ENCODE results near the gene KCNJ13.

KCNJ13 gene

GRCh38 chr2:232779465-232779864 is 3.1 kb upstream of the KCNJ13 start:
- peaks cover 0 to 13% (median 0%) of the 10 kb centered on the region in 10 experiments; a peak in 5 of 20 replicates for H3K4me1 ChIP-seq

GRCh38 chr2:232777276-232777675 is 911 bp upstream of the KCNJ13 start:
- H3K4me2 ChIP-seq: no peak overlapping the region
- no peaks in the 10 kb centered on the region for H3K27me3 ChIP-seq
- H4K20me1 ChIP-seq: no peaks in the 10 kb centered on the region; a peak in 3 of 22 replicates
- H3K4me3 ChIP-seq: no peak overlapping the region
- H3K9ac ChIP-seq: no peak overlapping the region
- peaks cover 18 to 74% (median 47%) of the 10 kb centered on the region in 11 experiments; a peak in 21 of 22 replicates for H3K36me3 ChIP-seq
- no peak for TF ChIP-seq Cebpa-rat (IDR thresholded peaks at IDR 0.05)
- no peak overlapping the region for H3K27ac ChIP-seq
- H3K4me1 ChIP-seq: peaks cover 5 to 10% (median 6%) of the 10 kb centered on the region in 10 experiments; a peak in 18 of 20 replicates
- no peaks in the 10 kb centered on the region for H3K9me3 ChIP-seq (replicated peaks in 1 of 11)

More at GRCh38 chr2:232779465-232779864, 3.1 kb upstream of the KCNJ13 start:
- TF ChIP-seq Cebpa-rat (IDR thresholded peaks at IDR 0.05): no peak
- H3K4me2 ChIP-seq: no peak overlapping the region
- no peak overlapping the region for H3K27ac ChIP-seq
- peaks cover 19 to 67% (median 44%) of the 10 kb centered on the region in 11 experiments; a peak in 21 of 22 replicates for H3K36me3 ChIP-seq
- no peaks in the 10 kb centered on the region for H3K27me3 ChIP-seq
- H3K4me3 ChIP-seq: no peak overlapping the region
- no peaks in the 10 kb centered on the region; a peak in 1 of 22 replicates for H4K20me1 ChIP-seq
- no peak overlapping the region for H3K9ac ChIP-seq
- no peaks in the 10 kb centered on the region; a peak in 1 of 22 replicates for H3K9me3 ChIP-seq (replicated peaks in 1 of 11)

GRCh38 chr2:232773815-232774214 is 2.5 kb downstream of the KCNJ13 start:
- H3K27ac ChIP-seq: no peak overlapping the region
- TF ChIP-seq Cebpa-rat (IDR thresholded peaks at IDR 0.05): no peak
- no peak overlapping the region for H3K9ac ChIP-seq
- H3K4me1 ChIP-seq: peaks cover 0 to 21% (median 13%) of the 10 kb centered on the region in 10 experiments; a peak in 14 of 20 replicates
- H4K20me1 ChIP-seq: peaks cover 0 to 7% (median 0%) of the 10 kb centered on the region in 11 experiments; a peak in 4 of 22 replicates
- no peak overlapping the region for H3K4me3 ChIP-seq
- no peaks in the 10 kb centered on the region for H3K9me3 ChIP-seq (replicated peaks in 1 of 11)
- peaks cover 18 to 99% (median 61%) of the 10 kb centered on the region in 11 experiments for H3K36me3 ChIP-seq
- H3K27me3 ChIP-seq: no peaks in the 10 kb centered on the region
- no peak overlapping the region for H3K4me2 ChIP-seq

GRCh38 chr2:232772531-232772930 is 3.8 kb downstream of the KCNJ13 start:
- H3K27ac ChIP-seq: no peak overlapping the region
- H3K36me3 ChIP-seq: peaks cover 28 to 99% (median 62%) of the 10 kb centered on the region in 11 experiments

GRCh38 chr2:232771870-232772269 is 4.5 kb downstream of the KCNJ13 start:
- H3K9me3 ChIP-seq (replicated peaks in 1 of 11): no peaks in the 10 kb centered on the region
- H3K4me1 ChIP-seq: peaks cover 0 to 21% (median 13%) of the 10 kb centered on the region in 10 experiments; a peak in 14 of 20 replicates
- peaks cover 27 to 99% (median 64%) of the 10 kb centered on the region in 11 experiments for H3K36me3 ChIP-seq
- no peaks in the 10 kb centered on the region for H3K27me3 ChIP-seq
- H3K9ac ChIP-seq: no peak overlapping the region
- H3K27ac ChIP-seq: 0 out of 22 replicates have a peak overlapping the region, but pooled peaks of 1 of the 11 experiments have one; percentile 17
- no peak overlapping the region for H3K4me3 ChIP-seq
- peaks cover 0 to 7% (median 0%) of the 10 kb centered on the region in 11 experiments; a peak in 4 of 22 replicates for H4K20me1 ChIP-seq
- peak overlapping the region in 8 of 11 experiments; percentile 29 to 62 (median 52); a peak in 15 of 22 replicates for H3K4me2 ChIP-seq
- no peak for TF ChIP-seq Cebpa-rat (IDR thresholded peaks at IDR 0.05)

More at GRCh38 chr2:232772531-232772930, 3.8 kb downstream of the KCNJ13 start:
- Histone ChIP-seq H3K4me2 (peak overlapping the region in 7 of 11 experiments; percentile 24 to 62 (median 51); a peak in 13 of 22 replicates), H3K9me3 (replicated peaks in 1 of 11) (no peaks in the 10 kb centered on the region), H3K4me3 (no peak overlapping the region), H3K27me3 (no peaks in the 10 kb centered on the region), H3K4me1 (peaks cover 0 to 21% (median 13%) of the 10 kb centered on the region in 10 experiments; a peak in 14 of 20 replicates), H4K20me1 (peaks cover 0 to 7% (median 0%) of the 10 kb centered on the region in 11 experiments; a peak in 4 of 22 replicates), H3K9ac (no peak overlapping the region)
- TF ChIP-seq Cebpa-rat (IDR thresholded peaks at IDR 0.05): no peak

- no peak overlapping the region for H3K27ac ChIP-seq
- peaks cover 0 to 21% (median 13%) of the 10 kb centered on the region in 10 experiments; a peak in 14 of 20 replicates for H3K4me1 ChIP-seq
- no peaks in the 10 kb centered on the region for H3K9me3 ChIP-seq (replicated peaks in 1 of 11)
- H3K36me3 ChIP-seq: peaks cover 42 to 100% (median 71%) of the 10 kb centered on the region in 11 experiments
- peaks cover 0 to 12% (median 0%) of the 10 kb centered on the region in 11 experiments; a peak in 5 of 22 replicates for H4K20me1 ChIP-seq
- TF ChIP-seq Cebpa-rat (IDR thresholded peaks at IDR 0.05): no peak
- no peak overlapping the region for H3K4me3 ChIP-seq
- no peak overlapping the region for H3K4me2 ChIP-seq
- H3K9ac ChIP-seq: no peak overlapping the region
- H3K27me3 ChIP-seq: no peaks in the 10 kb centered on the region
Observed at GRCh38 chr2:232770207-232770606, 6.2 kb downstream of the KCNJ13 start.

- H3K27ac ChIP-seq: no peak overlapping the region
- peaks cover 0 to 19% (median 13%) of the 10 kb centered on the region in 10 experiments; a peak in 14 of 20 replicates for H3K4me1 ChIP-seq
- peaks cover 62 to 100% (median 80%) of the 10 kb centered on the region in 11 experiments for H3K36me3 ChIP-seq
- no peak overlapping the region for H3K9ac ChIP-seq
- no peak overlapping the region for H3K4me3 ChIP-seq
- H3K9me3 ChIP-seq (replicated peaks in 1 of 11): no peaks in the 10 kb centered on the region
- H3K27me3 ChIP-seq: no peaks in the 10 kb centered on the region
- TF ChIP-seq Cebpa-rat (IDR thresholded peaks at IDR 0.05): no peak
- no peak overlapping the region for H3K4me2 ChIP-seq
- H4K20me1 ChIP-seq: peaks cover 0 to 12% (median 0%) of the 10 kb centered on the region in 11 experiments; a peak in 6 of 22 replicates
Observed at GRCh38 chr2:232767866-232768265, 8.5 kb downstream of the KCNJ13 start.

GRCh38 chr2:232761301-232761907 is 15.0 kb downstream of the KCNJ13 start:
- Histone ChIP-seq H3K27me3 (no peaks in the 10 kb centered on the region), H4K20me1 (peaks cover 0 to 39% (median 0%) of the 10 kb centered on the region in 11 experiments; a peak in 6 of 22 replicates), H3K9ac (no peak overlapping the region), H3K4me2 (no peak overlapping the region), H3K9me3 (replicated peaks in 1 of 11) (no peaks in the 10 kb centered on the region), H3K4me3 (no peak overlapping the region), H3K36me3 (peaks cover 70 to 100% (median 96%) of the 10 kb centered on the region in 11 experiments), H3K4me1 (no peaks in the 10 kb centered on the region), H3K27ac (no peak overlapping the region)
- no peak for TF ChIP-seq Cebpa-rat (IDR thresholded peaks at IDR 0.05)

GRCh38 chr2:232757905-232758304 is 18.5 kb downstream of the KCNJ13 start:
- no peak overlapping the region for H3K4me2 ChIP-seq
- H3K4me3 ChIP-seq: no peak overlapping the region
- no peaks in the 10 kb centered on the region for H3K4me1 ChIP-seq
- TF ChIP-seq Cebpa-rat (IDR thresholded peaks at IDR 0.05): no peak
- peaks cover 0 to 38% (median 0%) of the 10 kb centered on the region in 11 experiments; a peak in 4 of 22 replicates for H4K20me1 ChIP-seq
- no peaks in the 10 kb centered on the region for H3K9me3 ChIP-seq (replicated peaks in 1 of 11)
- no peak overlapping the region for H3K9ac ChIP-seq
- H3K36me3 ChIP-seq: peaks cover 66 to 98% (median 93%) of the 10 kb centered on the region in 11 experiments
- H3K27ac ChIP-seq: no peak overlapping the region
- no peaks in the 10 kb centered on the region for H3K27me3 ChIP-seq

Data from BLaER1 treated with 17β-estradiol and CSF1 and Interleukin-3, amounts not matched to agents 10 nM and 100 nM (cell line).